ENCODE data around the gene ADCY6.

The ADCY6 gene

DNA sequence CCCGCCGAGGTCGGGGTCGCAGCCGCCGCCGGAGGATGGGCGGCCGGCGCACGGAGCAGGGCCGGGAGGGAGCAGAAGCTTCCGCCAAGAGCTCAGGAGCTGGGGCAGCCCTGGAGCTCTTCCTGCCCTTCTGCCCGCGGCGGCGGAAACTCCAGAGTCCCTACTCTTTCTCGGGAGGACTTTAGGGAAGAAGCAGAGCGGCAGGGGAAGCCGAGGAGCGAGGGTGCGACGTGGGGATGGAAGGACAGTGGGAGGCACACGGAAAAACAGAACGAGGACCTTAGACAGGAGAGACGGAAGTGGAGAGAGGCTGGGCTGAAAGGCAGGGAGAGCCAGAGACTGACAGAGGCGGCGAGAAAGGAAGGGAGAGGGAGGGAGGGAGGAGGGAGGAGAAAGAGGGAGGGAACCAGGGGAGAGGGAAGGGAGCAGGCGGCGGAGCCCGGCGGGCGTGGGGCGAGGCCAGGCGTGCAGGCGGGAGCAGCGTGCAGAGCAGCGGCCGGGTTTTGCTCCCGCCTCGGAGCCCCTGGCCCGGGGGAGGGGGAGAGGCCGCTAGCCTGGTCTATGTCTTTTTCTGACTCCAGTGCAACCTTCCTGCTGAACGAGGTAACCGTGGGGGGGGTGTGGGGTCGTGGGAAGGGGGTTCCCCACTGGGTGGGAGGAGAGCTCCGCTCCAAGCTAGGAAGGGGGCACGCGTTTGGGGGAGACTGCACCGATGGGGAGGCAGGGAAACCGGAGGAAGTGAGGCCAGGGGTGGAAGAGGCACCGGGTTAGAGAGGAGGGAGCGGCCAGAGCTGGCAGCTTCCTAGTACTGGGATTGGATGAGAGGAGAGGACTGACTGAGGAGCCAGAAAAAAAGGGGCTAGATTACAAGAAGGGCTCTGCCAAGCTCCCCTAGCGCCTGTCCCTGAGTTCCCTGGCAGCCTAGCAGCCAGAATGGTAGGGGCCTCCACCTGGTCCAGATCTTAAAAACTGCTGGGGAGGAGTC, 26.5 kb upstream of the ADCY6 start:
- Histone ChIP-seq H3K27me3 (ENCODE audit: control insufficient read depth, insufficient read depth, low read length, poor library complexity, severe bottlenecking) (peaks cover 26% of the 10 kb centered on the region), H3K36me3 (ENCODE audit: control insufficient read depth, insufficient read depth, low read length) (no peaks in the 10 kb centered on the region), H3K4me3 (ENCODE audit: insufficient read depth, low read depth, low read length) (peak overlapping the region; percentile 78), H3K9me3 (ENCODE audit: control insufficient read depth, low read length) (no peaks in the 10 kb centered on the region), H3K27ac (ENCODE audit: insufficient read depth, low read depth, low read length, poor library complexity, severe bottlenecking) (peak overlapping the region; percentile 64), H3K4me1 (ENCODE audit: control insufficient read depth, insufficient read depth, low read length) (peaks cover 58% of the 10 kb centered on the region)
- WGBS, 2 experiments: 1% methylated on average over 54 of the region's 54 CpGs

DNA sequence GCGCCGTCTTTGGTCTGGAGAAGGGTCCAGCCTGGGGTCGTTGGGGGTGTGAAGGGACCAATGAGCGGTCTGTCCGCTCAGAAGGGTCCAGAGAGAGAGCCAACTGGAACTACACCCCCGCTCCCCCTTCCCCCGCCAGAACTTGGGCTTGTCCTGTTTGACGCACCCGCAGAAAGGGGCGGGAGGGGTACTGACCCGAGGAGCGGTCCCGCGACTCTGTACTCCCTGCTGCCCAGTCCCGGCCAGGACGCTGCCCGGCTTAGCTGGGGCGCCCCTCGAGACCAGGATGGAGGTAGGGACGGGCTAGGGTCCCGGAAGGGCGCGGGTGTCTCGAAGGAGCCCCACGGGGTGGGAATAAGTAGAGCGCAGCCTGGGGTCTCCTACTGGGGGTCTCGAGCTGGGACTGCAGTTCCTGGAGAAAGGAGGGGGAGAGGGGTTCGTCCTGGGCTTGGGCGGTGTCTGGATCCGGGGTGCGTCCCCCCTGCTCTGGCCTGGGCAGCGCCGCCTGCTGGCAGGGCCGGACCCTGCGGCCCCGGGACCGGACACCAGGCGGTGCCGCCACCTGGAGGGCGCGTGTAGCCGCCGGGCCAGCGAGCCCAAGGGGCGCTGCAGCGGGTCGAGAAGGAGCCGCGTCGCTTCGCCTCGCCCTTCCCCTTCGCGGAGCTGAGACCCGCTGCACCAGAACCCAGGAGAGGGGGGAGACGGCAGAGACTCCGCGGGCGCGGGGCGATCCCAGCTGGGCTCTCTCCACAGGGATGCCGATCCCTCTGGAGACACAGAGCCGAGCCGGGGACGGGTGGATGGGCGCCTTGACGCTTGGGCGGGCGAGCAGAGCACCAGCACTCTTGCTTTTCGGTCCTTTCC, 25.6 kb upstream of the ADCY6 start:
- H3K27ac ChIP-seq (ENCODE audit: insufficient read depth, low read depth, low read length, poor library complexity, severe bottlenecking): peak overlapping the region; percentile 64
- H3K36me3 ChIP-seq (ENCODE audit: control insufficient read depth, insufficient read depth, low read length): no peaks in the 10 kb centered on the region
- no peaks in the 10 kb centered on the region for H3K9me3 ChIP-seq (ENCODE audit: control insufficient read depth, low read length)
- WGBS, 2 experiments: 0% methylated on average over 70 of the region's 70 CpGs
- H3K4me1 ChIP-seq (ENCODE audit: control insufficient read depth, insufficient read depth, low read length): peaks cover 49% of the 10 kb centered on the region
- peaks cover 26% of the 10 kb centered on the region for H3K27me3 ChIP-seq (ENCODE audit: control insufficient read depth, insufficient read depth, low read length, poor library complexity, severe bottlenecking)
- peak overlapping the region; percentile 78 for H3K4me3 ChIP-seq (ENCODE audit: insufficient read depth, low read depth, low read length)

DNA sequence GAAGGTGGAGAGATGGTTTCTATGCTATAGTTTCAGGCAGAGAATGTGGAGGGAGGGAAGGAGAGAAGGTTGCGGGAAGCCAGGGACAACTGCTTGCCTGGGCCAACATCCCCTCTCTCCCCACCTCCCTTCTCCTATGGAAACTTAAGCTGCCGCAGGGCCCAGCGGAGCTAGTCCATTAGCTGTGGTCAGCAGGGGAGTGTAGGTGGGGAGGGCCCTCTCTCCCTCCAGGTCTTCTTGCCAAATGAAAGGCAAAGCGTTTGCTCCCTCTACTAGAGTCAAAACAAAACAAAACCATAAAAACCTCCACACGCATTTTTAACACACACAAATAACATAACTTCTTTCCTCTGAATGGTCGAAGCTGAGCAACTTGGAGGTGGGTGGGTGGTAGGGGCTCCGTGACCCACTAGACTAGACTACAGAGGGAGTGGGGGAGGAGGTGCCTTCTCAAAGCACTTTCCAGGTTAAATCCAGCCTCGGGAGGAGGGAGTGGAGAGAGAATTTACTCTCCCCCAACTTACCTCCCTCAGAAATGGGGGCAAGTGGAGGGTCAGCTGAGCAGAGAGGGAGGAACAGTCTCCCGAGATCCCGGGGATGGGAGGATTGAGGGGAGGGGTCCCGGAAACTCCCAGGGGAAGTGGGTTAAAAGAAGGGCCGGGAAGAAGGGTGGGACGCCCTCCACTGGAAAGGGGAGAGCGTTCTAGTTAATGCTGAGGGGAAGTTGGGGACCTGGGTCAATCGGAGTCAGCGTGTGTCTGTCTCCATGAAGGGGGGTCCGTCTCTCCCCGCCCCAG, 24.8 kb upstream of the ADCY6 start:
- H3K27me3 ChIP-seq (ENCODE audit: control insufficient read depth, insufficient read depth, low read length, poor library complexity, severe bottlenecking): peaks cover 26% of the 10 kb centered on the region
- H3K36me3 ChIP-seq (ENCODE audit: control insufficient read depth, insufficient read depth, low read length): no peaks in the 10 kb centered on the region
- H3K9me3 ChIP-seq (ENCODE audit: control insufficient read depth, low read length): no peaks in the 10 kb centered on the region
- H3K4me1 ChIP-seq (ENCODE audit: control insufficient read depth, insufficient read depth, low read length): peaks cover 45% of the 10 kb centered on the region
- H3K27ac ChIP-seq (ENCODE audit: insufficient read depth, low read depth, low read length, poor library complexity, severe bottlenecking): peak overlapping the region; percentile 11
- peak overlapping the region; percentile 78 for H3K4me3 ChIP-seq (ENCODE audit: insufficient read depth, low read depth, low read length)
- WGBS, 2 experiments: 0 to 3% methylated on average over 15 to 16 of the region's 18 CpGs

DNA sequence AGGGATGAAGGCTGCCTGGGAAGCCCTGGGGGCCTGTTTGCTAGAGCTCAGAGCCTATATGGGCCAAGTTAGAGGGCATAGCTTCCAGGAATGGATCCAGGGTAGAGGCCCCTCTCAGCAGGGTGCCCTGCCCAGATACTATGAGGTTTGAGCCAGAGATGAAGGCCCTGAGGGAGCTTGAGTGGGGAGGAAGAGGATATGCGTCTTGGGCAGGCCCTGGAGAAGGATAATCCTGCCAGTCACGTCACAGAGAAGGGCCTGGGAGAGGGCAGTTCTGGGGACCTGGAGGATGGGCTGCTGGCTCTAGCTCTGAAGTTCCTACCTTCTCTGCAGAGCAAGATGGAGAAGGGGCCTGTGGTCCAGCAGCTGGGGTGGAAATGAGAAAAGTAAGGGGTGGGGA, 23.5 kb upstream of the ADCY6 start:
- 48 to 63% methylated on average over 2 of the region's 2 CpGs for WGBS, 2 experiments
- H3K4me3 ChIP-seq (ENCODE audit: insufficient read depth, low read depth, low read length): no peak overlapping the region
- no peaks in the 10 kb centered on the region for H3K36me3 ChIP-seq (ENCODE audit: control insufficient read depth, insufficient read depth, low read length)
- no peak overlapping the region for H3K27ac ChIP-seq (ENCODE audit: insufficient read depth, low read depth, low read length, poor library complexity, severe bottlenecking)
- no peaks in the 10 kb centered on the region for H3K9me3 ChIP-seq (ENCODE audit: control insufficient read depth, low read length)
- peaks cover 19% of the 10 kb centered on the region for H3K27me3 ChIP-seq (ENCODE audit: control insufficient read depth, insufficient read depth, low read length, poor library complexity, severe bottlenecking)
- H3K4me1 ChIP-seq (ENCODE audit: control insufficient read depth, insufficient read depth, low read length): peaks cover 45% of the 10 kb centered on the region

DNA sequence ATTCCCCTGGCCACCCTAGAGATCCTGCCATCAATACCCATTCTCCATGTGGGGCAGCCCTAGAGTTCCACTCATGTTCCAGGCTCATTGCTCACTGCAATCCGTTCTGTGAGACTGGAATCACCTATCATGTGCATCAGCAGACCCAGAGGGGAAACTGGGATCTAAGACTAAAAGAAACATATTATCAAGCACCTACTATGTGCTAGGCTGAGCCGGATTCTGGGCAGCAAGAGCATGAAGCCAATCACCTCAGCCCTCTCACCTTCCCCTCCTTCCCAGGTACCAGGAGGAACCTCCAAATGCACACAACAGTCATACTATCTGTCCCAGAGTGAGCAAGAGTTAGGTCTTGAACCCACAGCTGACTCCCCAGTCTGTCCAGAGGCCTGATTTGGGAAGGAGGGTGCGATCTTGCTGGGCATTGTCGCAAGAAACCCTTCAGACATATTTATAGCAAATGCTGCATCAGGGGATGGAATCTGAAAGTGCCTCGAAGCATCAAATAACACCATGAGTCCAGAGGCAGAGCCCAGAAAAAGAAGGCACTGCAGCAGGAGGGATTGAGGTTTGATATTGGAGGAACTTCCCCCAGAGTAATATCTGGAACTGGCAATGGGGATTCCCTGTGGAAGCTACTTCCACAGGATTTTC, 22.7 kb upstream of the ADCY6 start:
- peaks cover 43% of the 10 kb centered on the region for H3K4me1 ChIP-seq (ENCODE audit: control insufficient read depth, insufficient read depth, low read length)
- H3K4me3 ChIP-seq (ENCODE audit: insufficient read depth, low read depth, low read length): no peak overlapping the region
- H3K27ac ChIP-seq (ENCODE audit: insufficient read depth, low read depth, low read length, poor library complexity, severe bottlenecking): no peak overlapping the region
- H3K27me3 ChIP-seq (ENCODE audit: control insufficient read depth, insufficient read depth, low read length, poor library complexity, severe bottlenecking): peaks cover 11% of the 10 kb centered on the region
- no peaks in the 10 kb centered on the region for H3K36me3 ChIP-seq (ENCODE audit: control insufficient read depth, insufficient read depth, low read length)
- 88 to 89% methylated on average over 5 of the region's 5 CpGs for WGBS, 2 experiments
- no peaks in the 10 kb centered on the region for H3K9me3 ChIP-seq (ENCODE audit: control insufficient read depth, low read length)

DNA sequence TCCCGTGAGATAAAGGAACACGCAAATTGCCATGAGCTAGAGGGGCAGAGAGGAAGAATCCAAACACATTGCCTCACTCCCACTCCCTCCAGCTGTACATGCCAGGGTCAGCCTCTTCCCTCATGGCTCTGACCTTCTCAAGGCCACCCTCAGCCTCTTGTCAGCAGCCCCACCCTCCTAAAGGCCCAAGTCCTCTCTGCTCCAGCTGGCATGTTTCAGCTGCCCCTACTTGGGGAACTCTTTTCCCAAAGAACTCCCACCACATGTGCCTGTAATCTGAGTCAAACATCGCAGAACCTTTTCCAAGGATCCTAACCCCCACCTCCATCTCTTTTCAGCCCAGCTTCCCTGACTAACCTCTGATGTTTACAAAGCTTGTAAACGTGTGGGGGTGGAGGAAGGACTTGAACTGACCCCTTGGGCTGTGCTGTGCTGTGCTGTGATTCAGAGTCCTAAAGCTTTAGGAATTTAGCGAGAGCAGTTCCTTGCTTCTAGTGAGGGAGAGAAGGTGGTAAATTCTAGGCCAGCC, 22.1 kb upstream of the ADCY6 start:
- 55 to 61% methylated on average over 4 to 5 of the region's 5 CpGs for WGBS, 2 experiments
- no peak overlapping the region for H3K27ac ChIP-seq (ENCODE audit: insufficient read depth, low read depth, low read length, poor library complexity, severe bottlenecking)

DNA sequence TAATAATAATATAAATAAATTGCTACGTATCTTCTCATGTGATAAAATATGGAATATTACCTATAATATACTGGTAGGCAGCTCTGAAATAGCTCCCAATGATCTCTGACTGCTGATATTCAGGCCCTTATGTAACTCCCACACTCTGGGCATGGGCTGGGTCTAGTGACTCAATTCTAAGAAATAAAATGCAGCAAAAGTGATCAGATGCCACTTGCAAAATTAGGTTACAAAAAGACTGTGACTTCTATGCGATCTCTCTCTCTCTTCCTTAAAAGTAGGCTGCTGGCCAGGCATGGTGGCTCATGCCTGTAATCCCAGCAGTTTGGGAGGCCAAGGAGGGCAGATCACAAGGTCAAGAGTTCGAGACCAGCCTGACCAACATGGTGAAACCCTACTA, 19.1 kb upstream of the ADCY6 start:
- Histone ChIP-seq H3K4me1 (ENCODE audit: control insufficient read depth, insufficient read depth, low read length) (peaks cover 21% of the 10 kb centered on the region), H3K36me3 (ENCODE audit: control insufficient read depth, insufficient read depth, low read length) (no peaks in the 10 kb centered on the region), H3K27ac (ENCODE audit: insufficient read depth, low read depth, low read length, poor library complexity, severe bottlenecking) (no peak overlapping the region), H3K9me3 (ENCODE audit: control insufficient read depth, low read length) (no peaks in the 10 kb centered on the region), H3K27me3 (ENCODE audit: control insufficient read depth, insufficient read depth, low read length, poor library complexity, severe bottlenecking) (no peaks in the 10 kb centered on the region), H3K4me3 (ENCODE audit: insufficient read depth, low read depth, low read length) (no peak overlapping the region)
- 84 to 91% methylated on average over 2 to 3 of the region's 3 CpGs for WGBS, 2 experiments

More for the DNA sequence above, 22.1 kb upstream of the ADCY6 start:
- peaks cover 37% of the 10 kb centered on the region for H3K4me1 ChIP-seq (ENCODE audit: control insufficient read depth, insufficient read depth, low read length)
- H3K4me3 ChIP-seq (ENCODE audit: insufficient read depth, low read depth, low read length): no peak overlapping the region
- no peaks in the 10 kb centered on the region for H3K36me3 ChIP-seq (ENCODE audit: control insufficient read depth, insufficient read depth, low read length)
- H3K9me3 ChIP-seq (ENCODE audit: control insufficient read depth, low read length): no peaks in the 10 kb centered on the region
- peaks cover 5% of the 10 kb centered on the region for H3K27me3 ChIP-seq (ENCODE audit: control insufficient read depth, insufficient read depth, low read length, poor library complexity, severe bottlenecking)

DNA sequence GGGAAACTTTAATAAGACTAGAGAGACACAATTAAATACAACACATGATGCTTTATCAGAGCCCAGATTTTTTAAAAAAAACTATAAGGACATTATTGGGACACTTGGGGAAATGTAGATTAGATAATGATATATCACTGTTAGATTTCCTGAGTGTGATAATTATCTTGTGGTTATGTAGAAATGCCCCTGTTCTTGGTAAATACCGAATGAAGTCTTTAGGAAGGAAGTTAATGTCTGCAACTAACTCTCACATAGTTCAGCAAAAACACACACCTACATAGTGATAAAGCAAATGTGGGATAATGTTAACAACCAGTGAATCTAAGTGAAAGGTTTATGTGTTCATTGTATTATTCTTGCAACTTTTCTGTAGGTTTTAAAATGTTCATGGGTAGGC, 14.8 kb upstream of the ADCY6 start:
- Histone ChIP-seq H3K36me3 (ENCODE audit: control insufficient read depth, insufficient read depth, low read length) (no peaks in the 10 kb centered on the region), H3K4me1 (ENCODE audit: control insufficient read depth, insufficient read depth, low read length) (no peaks in the 10 kb centered on the region), H3K9me3 (ENCODE audit: control insufficient read depth, low read length) (no peaks in the 10 kb centered on the region), H3K27ac (ENCODE audit: insufficient read depth, low read depth, low read length, poor library complexity, severe bottlenecking) (no peak overlapping the region), H3K4me3 (ENCODE audit: insufficient read depth, low read depth, low read length) (no peak overlapping the region), H3K27me3 (ENCODE audit: control insufficient read depth, insufficient read depth, low read length, poor library complexity, severe bottlenecking) (no peaks in the 10 kb centered on the region)
- WGBS, 2 experiments: 80% methylated on average over 1 of the region's 1 CpG; no CpG with 5 or more reads in 1 of the 2 experiments

DNA sequence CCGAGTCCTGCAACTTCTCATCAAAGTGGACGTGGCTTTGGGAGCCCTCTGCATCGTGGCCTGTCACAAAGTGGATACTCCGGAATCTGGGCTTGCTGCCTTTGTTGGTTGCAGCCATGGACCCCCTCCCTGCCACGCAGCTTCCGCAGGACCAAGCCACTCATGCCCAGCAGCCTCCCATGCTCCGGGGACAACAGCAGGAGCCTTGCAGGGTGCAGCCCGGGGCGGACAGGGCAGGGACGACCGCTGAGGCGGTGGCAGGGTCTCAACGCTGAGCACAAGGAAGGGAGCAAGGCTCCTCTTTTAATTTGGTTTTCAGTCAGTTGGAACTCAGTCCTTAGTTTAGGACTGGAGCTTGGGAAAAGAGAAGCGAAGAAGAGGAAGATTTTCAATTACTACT, 12.1 kb upstream of the ADCY6 start:
- Histone ChIP-seq H3K27ac (ENCODE audit: insufficient read depth, low read depth, low read length, poor library complexity, severe bottlenecking) (no peak overlapping the region), H3K4me1 (ENCODE audit: control insufficient read depth, insufficient read depth, low read length) (no peaks in the 10 kb centered on the region), H3K4me3 (ENCODE audit: insufficient read depth, low read depth, low read length) (no peak overlapping the region), H3K27me3 (ENCODE audit: control insufficient read depth, insufficient read depth, low read length, poor library complexity, severe bottlenecking) (no peaks in the 10 kb centered on the region), H3K9me3 (ENCODE audit: control insufficient read depth, low read length) (no peaks in the 10 kb centered on the region), H3K36me3 (ENCODE audit: control insufficient read depth, insufficient read depth, low read length) (no peaks in the 10 kb centered on the region)
- 86 to 88% methylated on average over 14 of the region's 14 CpGs for WGBS, 2 experiments
